Ramos (cell line): ENCODE data around the gene PALM3.
"Not testable (repeated sequence)": the region's sequence is repeated elsewhere in the genome, so short reads cannot be mapped to it uniquely, and the experiment has no call there.

Experiments used
- in situ Hi-C: fragments of 300-500 bp; cut with MboI; formaldehyde crosslinking; loops from one replicate; pipeline ENCODE4 v1.14.3; 2022; ENCODE audit warnings: low sequenced_read_pairs; ENCODE audit not compliant: unreplicated experiment

Gene PALM3

DNA sequence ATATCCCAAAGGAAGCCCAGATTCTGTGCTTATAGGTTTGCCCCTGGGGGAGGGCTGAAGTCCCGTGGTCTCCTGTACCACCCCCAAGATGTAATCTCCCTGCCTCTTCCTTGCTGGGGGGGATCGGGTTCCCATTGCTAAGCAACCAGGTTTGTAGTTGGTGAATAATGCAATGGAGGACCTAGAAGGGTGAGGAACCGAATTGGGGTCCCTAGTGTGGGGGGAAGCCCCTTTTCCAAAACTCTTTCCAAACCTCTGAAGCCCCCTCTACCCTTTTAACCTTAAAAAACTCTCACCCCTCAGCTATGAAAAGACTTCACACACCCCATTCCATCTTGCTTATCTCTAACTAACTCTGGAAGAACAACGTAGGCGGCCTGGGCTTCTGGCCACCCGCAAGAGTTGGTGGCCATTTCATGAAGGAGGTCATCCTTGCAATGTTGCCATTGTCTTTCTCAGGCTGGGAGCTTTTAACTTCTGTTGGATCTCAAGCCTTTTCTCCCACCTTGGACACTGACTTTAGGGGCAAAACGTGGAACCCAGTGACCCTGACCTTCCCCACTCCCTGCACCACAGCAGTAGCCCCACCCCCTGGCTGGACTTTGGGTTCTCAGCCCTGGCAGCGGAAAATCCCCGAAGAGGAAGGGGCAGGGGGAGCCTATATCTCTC, 661 bp downstream of the PALM3 start:
- in situ Hi-C loops, result loop anchor here (25.0 kb wide), 1 partner anchor 449 kb away; no protein-coding TSS in a partner anchor

GRCh38 chr19:14059652-14060155, 2.2 kb downstream of the PALM3 start:
- in situ Hi-C loops, result loop anchor here (25.0 kb wide), 1 partner anchor 447 kb away; no protein-coding TSS in a partner anchor

DNA sequence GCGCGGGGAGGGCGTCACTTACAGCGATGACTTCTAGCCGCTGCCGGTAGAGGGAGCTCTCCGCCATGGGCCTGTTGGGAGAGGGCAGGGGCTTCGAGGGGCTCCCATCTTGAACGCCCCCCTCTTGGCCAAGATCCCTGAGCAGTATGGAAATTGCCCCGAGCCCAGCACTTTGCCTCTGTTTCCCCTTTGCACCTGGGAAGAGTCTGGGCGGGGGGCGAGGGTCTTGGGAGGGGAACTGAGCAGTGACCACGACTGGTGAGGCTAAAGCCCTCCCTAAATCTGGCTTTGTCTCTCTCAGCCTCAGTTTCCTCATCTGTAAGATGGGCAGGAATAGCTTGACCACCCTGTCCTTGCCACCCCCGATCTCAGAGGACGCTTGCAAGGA, 2.8 kb downstream of the PALM3 start:
- in situ Hi-C loops, result loop anchor here (25.0 kb wide), 1 partner anchor 447 kb away; no protein-coding TSS in a partner anchor

DNA sequence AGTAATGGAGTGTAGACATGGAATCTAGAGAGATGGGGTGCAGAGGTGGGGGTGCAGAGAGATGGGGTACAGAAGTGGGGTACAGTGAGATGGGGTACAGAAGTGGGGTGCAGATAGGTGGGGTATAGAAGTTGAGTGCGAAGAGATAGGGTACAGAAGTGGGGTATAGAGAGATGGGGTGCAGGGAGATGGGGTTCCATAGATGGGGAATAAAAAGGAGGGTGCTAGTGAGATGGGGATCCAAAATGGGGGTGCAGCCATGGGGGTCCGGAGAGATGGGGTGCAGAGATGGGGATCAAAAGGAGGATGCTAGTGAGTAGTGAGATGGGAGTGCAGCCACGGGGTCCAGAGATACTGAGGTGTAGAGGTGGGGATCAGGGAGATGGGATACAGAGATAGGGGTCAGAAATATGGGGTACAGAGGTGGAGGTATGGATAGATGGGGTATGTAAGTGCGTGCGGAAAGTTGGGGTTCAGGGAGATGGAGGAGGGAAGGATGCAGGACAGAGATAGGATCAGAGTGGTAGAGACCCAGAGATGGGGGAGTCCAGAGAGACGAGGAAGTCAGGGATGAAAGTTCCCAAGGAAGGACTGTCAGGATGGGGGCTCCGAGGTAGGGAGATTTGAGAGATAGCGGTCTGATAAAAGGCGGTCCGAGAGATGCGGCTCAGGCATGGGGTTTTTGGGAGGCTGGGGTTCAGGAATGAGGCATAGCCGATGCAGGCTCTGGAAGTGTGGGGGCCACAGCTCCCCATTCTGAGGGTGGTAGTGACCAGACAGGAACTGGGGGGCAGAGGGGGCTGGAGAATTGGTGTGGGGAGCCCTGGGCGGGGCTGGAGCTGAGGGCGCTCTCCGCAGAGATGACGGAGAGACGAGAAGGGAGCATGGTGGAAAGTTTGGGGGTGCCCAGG, 3.4 kb downstream of the PALM3 start:
- in situ Hi-C loops, result loop anchor here (25.0 kb wide), 1 partner anchor 446 kb away; no protein-coding TSS in a partner anchor

DNA sequence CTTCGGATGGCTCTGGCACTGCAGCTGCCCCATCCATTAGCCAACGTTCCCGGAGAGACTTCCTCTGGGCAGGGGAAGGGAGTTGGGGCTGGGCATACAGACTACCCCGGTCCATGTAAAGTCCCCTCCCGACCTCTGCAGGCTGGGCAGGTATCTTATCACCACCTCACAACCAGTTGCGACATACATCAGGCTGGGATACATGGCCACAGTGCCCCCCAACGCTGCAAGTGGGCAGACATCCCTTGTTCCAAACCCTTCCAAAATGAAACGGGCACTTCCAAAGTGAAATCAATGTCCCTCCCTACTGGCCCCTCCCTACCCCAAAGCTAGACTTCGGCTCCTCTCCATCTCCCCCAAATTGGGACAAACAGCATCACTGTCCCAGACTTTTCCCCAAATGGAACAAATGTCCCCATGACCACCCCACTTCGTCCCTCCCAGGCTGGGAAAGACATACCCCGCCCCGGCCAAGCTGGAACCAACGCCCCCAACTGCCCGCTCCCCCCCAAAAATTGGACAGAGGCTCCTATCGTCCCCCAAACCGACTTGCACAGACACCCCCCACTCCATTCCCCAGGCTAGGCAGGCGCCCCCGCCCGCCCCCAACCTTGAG, 5.0 kb downstream of the PALM3 start:
- in situ Hi-C loops, result loop anchor here (25.0 kb wide), 1 partner anchor 445 kb away; no protein-coding TSS in a partner anchor

- in situ Hi-C loops, result loop anchor here (25.0 kb wide), 1 partner anchor 444 kb away; no protein-coding TSS in a partner anchor
Measured at GRCh38 chr19:14056069-14056666, 5.7 kb downstream of the PALM3 start.

GRCh38 chr19:14055396-14055795, 6.5 kb downstream of the PALM3 start:
- in situ Hi-C loops, result loop anchor here (25.0 kb wide), 1 partner anchor 443 kb away; no protein-coding TSS in a partner anchor

- in situ Hi-C loops, result loop anchor here (25.0 kb wide), 1 partner anchor 442 kb away; no protein-coding TSS in a partner anchor
Measured at GRCh38 chr19:14054721-14055120, 7.2 kb downstream of the PALM3 start.

GRCh38 chr19:14054099-14054498, 7.8 kb downstream of the PALM3 start:
- in situ Hi-C loops, result loop anchor here (25.0 kb wide), 1 partner anchor 442 kb away; no protein-coding TSS in a partner anchor

DNA sequence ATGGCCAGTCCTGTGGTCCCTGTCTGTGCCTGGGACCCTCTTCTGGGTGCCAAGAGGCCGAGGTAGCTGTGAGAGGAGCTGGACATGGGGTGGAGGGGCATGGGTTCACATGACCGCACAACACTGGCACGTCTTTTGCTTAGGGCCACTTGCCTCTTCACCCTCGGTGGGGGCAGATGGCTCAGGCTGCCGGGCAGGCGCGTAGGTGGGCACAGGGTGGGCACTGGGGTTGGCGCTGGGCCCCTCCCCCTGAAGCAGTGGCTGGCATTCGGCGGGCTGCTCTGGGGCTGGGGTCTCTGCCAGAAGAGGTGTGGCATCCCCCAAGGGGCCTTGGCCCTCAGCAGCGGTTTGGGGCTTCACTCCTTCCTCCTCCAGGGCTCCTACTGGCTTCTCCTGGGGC, 8.4 kb downstream of the PALM3 start:
- in situ Hi-C loops, result loop anchor here (25.0 kb wide), 1 partner anchor 441 kb away; no protein-coding TSS in a partner anchor

GRCh38 chr19:14053032-14053431, 8.8 kb downstream of the PALM3 start:
- in situ Hi-C loops, result loop anchor here (25.0 kb wide), 1 partner anchor 441 kb away; no protein-coding TSS in a partner anchor

GRCh38 chr19:14052470-14052869, 9.4 kb downstream of the PALM3 start:
- in situ Hi-C loops, result loop anchor here (25.0 kb wide), 1 partner anchor 440 kb away; no protein-coding TSS in a partner anchor

DNA sequence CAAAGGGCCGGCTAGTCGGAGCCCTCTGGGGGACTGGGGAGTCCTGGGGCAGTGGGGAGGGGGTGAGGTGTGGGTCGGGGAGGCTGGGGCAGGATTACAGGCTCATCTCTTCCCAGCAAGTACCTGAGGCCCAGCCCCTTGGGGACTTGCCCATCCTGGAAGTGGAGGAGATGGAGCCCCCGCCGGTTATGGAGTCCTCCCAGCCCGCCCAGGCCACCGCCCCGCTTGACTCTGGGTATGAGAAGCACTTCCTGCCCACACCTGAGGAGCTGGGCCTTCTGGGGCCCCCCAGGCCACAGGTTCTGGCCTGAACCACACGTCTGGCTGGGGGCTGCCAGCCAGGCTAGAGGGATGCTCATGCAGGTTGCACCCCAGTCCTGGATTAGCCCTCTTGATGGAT, 9.9 kb downstream of the PALM3 start:
- in situ Hi-C loops, result loop anchor here (25.0 kb wide), 1 partner anchor 440 kb away; no protein-coding TSS in a partner anchor

GRCh38 chr19:14050961-14051360, 10.9 kb downstream of the PALM3 start:
- in situ Hi-C loops, result loop anchor here (25.0 kb wide), 1 partner anchor 439 kb away; no protein-coding TSS in a partner anchor

DNA sequence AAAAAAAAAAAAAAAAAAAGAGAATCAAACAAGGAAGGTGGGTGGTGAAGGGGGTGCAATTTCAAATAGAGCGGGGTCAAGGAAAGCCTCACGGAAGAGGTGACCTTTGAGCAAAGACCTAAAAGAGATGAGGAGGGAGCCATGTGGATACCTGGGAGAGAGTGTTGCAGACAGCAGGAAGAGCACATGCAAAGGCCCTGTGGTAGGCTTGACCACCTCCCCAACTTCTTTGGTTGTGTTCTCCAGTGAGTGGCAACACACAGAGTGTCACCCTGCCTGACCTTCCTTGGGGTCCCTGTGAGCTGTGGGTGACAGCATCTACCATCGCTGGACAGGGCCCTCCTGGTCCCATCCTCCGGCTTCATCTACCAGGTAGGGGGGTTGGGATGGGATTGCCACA, 11.4 kb downstream of the PALM3 start:
- in situ Hi-C loops, result loop anchor here (25.0 kb wide), 1 partner anchor 438 kb away; no protein-coding TSS in a partner anchor

- in situ Hi-C loops, result no loop called here
Measured at GRCh38 chr19:14048443-14049153, 13.3 kb downstream of the PALM3 start.

DNA sequence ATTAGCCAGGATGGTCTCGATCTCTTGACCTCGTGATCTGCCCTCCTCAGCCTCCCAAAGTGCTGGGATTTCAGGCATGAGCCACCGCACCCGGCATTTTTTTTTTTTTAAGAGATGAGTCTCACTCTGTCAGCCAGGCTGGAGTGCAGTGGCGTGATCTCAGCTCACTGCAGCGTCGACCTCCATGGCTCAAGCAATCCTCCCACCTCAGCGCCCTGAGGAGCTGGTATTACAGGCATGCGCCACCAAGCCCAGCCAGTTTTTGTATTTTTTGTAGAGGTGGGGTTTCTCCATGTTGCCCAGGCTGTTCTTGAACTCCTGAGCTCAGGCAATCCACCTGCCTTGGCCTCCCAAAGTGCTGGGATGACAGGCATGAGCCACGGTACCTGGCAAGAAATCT, 14.0 kb downstream of the PALM3 start:
- in situ Hi-C loops, result not testable (repeated sequence)

DNA sequence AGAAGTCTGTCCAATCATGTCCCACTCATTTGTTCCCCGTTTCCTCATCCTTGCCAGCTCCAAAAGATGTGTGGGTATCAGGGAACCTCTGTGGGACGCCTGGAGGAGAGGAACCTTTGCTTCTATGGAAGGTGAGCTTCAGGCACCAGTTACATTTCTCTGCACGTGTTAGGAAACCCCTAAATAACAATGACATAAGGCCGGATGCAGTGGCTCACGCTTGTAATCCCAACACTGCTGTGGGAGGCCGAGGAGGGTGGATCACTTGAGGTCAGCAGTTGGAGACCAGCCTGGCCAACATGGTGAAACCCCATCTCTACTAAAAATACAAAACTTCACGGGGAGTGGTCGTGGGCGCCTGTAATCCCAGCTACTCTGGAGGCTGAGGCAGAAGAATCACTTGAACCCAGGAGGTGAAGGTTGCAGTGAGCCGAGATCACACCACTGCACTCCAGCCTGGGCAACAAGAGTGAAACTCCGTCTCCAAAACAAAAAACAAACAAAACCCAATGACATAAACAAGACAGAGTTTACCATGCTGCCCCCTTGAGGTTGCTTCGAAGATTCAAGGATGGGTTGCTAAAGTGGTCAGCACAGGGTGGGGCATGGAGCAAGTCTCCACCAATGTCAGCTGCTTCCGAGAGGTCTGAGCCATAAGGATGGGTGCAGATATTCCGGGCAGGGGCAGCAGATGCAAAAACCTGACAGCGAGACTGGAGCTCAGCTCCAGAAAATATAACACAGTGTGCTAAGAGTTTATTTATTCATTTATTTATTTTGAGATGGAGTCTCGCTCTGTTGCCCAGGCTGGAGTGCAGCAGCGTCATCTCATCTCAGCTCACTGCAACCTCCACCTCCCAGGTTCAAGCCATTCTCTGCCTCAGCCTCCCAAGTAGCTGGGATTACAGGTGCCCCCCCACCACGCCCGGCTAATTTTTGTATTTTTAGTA, 18.9 kb downstream of the PALM3 start:
- in situ Hi-C loops, result not testable (repeated sequence)
